ENCODE results near the gene TMPRSS6. TPM values are rescaled to one million over a fixed set of nuclear protein-coding genes. Genes with fewer than 3 reads are reported as not detected.

Gene TMPRSS6
- total RNA-seq, 1 experiment from 2014 or later: 0.79 TPM

GRCh38 chr22:37065961-37066360 lies 43.6 kb downstream of the TMPRSS6 start:
- Histone ChIP-seq H3K4me3 (no peak overlapping the region), H3K36me3 (ENCODE audit: low read depth) (no peaks in the 10 kb centered on the region), H3K27ac (no peak overlapping the region), H4K20me1 (ENCODE audit: insufficient read depth) (no peaks in the 10 kb centered on the region), H3K27me3 (ENCODE audit: insufficient read depth, low read depth) (peaks cover 16% of the 10 kb centered on the region), H3K79me2 (ENCODE audit: low read depth) (no peaks in the 10 kb centered on the region), H3K9me3 (ENCODE audit: insufficient read depth, low read depth) (no peaks in the 10 kb centered on the region), H3K9me2 (ENCODE audit: insufficient read depth) (no peaks in the 10 kb centered on the region), H3K4me1 (replicated peaks; ENCODE audit: insufficient read depth) (peaks cover 31% of the 10 kb centered on the region), H2AFZ (no peak overlapping the region), H3K4me2 (no peak overlapping the region), H3F3A (ENCODE audit: insufficient read depth, low read depth) (no peaks in the 10 kb centered on the region; the same call in 1 of the 2 replicates)
- POLR2A ChIA-PET (ENCODE audit: unreplicated experiment): no interaction called here
- DNase-seq: no peak
- CTCF ChIA-PET: no interaction called here
- BruUV-seq (replicated peaks): no TSS peak
- no peak for TF ChIP-seq EZH2 (IDR thresholded peaks at IDR 0.05; ENCODE audit: low read depth)
- no peak for TF ChIP-seq CTCF (conservative IDR thresholded peaks at IDR 0.05)
- intact Hi-C loops (cut with micrococcal nuclease; ENCODE audit: unreplicated experiment): no loop called here

GRCh38 chr22:37065180-37065579 lies 44.3 kb downstream of the TMPRSS6 start:
- peak overlapping the region; percentile 42 for H3K4me2 ChIP-seq
- H4K20me1 ChIP-seq (ENCODE audit: insufficient read depth): no peaks in the 10 kb centered on the region
- intact Hi-C loops (cut with micrococcal nuclease; ENCODE audit: unreplicated experiment): no loop called here
- no peak overlapping the region for H3K27ac ChIP-seq
- H3K79me2 ChIP-seq (ENCODE audit: low read depth): no peaks in the 10 kb centered on the region
- BruUV-seq (replicated peaks): no TSS peak
- TF ChIP-seq CTCF (conservative IDR thresholded peaks at IDR 0.05) (no peak), EZH2 (IDR thresholded peaks at IDR 0.05; ENCODE audit: low read depth) (no peak)
- peaks cover 31% of the 10 kb centered on the region for H3K4me1 ChIP-seq (replicated peaks; ENCODE audit: insufficient read depth)
- H3K4me3 ChIP-seq: no peak overlapping the region
- peaks cover 9% of the 10 kb centered on the region for H3K27me3 ChIP-seq (ENCODE audit: insufficient read depth, low read depth)
- POLR2A ChIA-PET (ENCODE audit: unreplicated experiment): no interaction called here
- peak in 1 of 2 experiments; percentile 57 for DNase-seq
- no peaks in the 10 kb centered on the region for H3K36me3 ChIP-seq (ENCODE audit: low read depth)
- CTCF ChIA-PET: no interaction called here
- no peaks in the 10 kb centered on the region for H3K9me3 ChIP-seq (ENCODE audit: insufficient read depth, low read depth)
- H3F3A ChIP-seq (ENCODE audit: insufficient read depth, low read depth): no peaks in the 10 kb centered on the region; the same call in 1 of the 2 replicates
- no peaks in the 10 kb centered on the region for H3K9me2 ChIP-seq (ENCODE audit: insufficient read depth)
- no peak overlapping the region for H2AFZ ChIP-seq

GRCh38 chr22:37064553-37064952 lies 45.0 kb downstream of the TMPRSS6 start:
- Histone ChIP-seq H3K4me2 (peak overlapping the region; percentile 42; the same call in 1 of the 2 replicates), H3K4me1 (replicated peaks; ENCODE audit: insufficient read depth) (peaks cover 31% of the 10 kb centered on the region), H4K20me1 (ENCODE audit: insufficient read depth) (no peaks in the 10 kb centered on the region), H3F3A (ENCODE audit: insufficient read depth, low read depth) (no peaks in the 10 kb centered on the region; the same call in 1 of the 2 replicates), H3K27me3 (ENCODE audit: insufficient read depth, low read depth) (peaks cover 2% of the 10 kb centered on the region; the same call in 1 of the 2 replicates), H3K79me2 (ENCODE audit: low read depth) (no peaks in the 10 kb centered on the region), H3K9me2 (ENCODE audit: insufficient read depth) (no peaks in the 10 kb centered on the region), H3K4me3 (no peak overlapping the region), H3K27ac (no peak overlapping the region), H2AFZ (no peak overlapping the region), H3K9me3 (ENCODE audit: insufficient read depth, low read depth) (no peaks in the 10 kb centered on the region), H3K36me3 (ENCODE audit: low read depth) (no peaks in the 10 kb centered on the region)
- ChIA-PET CTCF (interaction anchor here (0.5 kb wide), 1 partner anchor 504 kb away, joined by 16 read pairs; no protein-coding TSS in a partner anchor), POLR2A (ENCODE audit: unreplicated experiment) (no interaction called here)
- intact Hi-C loops (cut with micrococcal nuclease; ENCODE audit: unreplicated experiment): no loop called here
- DNase-seq: no peak
- BruUV-seq (replicated peaks): no TSS peak
- TF ChIP-seq EZH2 (IDR thresholded peaks at IDR 0.05; ENCODE audit: low read depth): no peak
- TF ChIP-seq CTCF (conservative IDR thresholded peaks at IDR 0.05): no peak
